HG02623 (cell line): ENCODE results near the gene AHRR.

Source experiments
- ATAC-seq: cut with Tn5 transposase; IDR thresholded peaks from one replicate; pipeline ENCODE4 v1.9.1; 2021; ENCODE audit warnings: moderate library complexity; ENCODE audit not compliant: unreplicated experiment

Gene AHRR

GRCh38 chr5:344668-345067 lies 23.2 kb downstream of the AHRR start:
- ATAC-seq = no peak

GRCh38 chr5:345404-346195 lies 24.1 kb downstream of the AHRR start:
- no peak for ATAC-seq

- no peak for ATAC-seq
These were observed 24.9 kb downstream of the AHRR start for GRCh38 chr5:346229-346935.

GRCh38 chr5:347712-348284 lies 26.3 kb downstream of the AHRR start:
- ATAC-seq = no peak

- ATAC-seq = no peak
These were observed 27.2 kb downstream of the AHRR start for GRCh38 chr5:348726-349125.

GRCh38 chr5:350355-350754 lies 28.8 kb downstream of the AHRR start:
- no peak for ATAC-seq

- ATAC-seq = no peak
These were observed 29.8 kb downstream of the AHRR start for GRCh38 chr5:351084-351920.

GRCh38 chr5:351921-352245 lies 30.4 kb downstream of the AHRR start:
- ATAC-seq = no peak

- no peak for ATAC-seq
These were observed 31.4 kb downstream of the AHRR start for GRCh38 chr5:352639-353611.

GRCh38 chr5:353612-354580 lies 32.4 kb downstream of the AHRR start:
- ATAC-seq = no peak

GRCh38 chr5:354581-355378 lies 33.3 kb downstream of the AHRR start:
- no peak for ATAC-seq

GRCh38 chr5:355379-355935 lies 33.9 kb downstream of the AHRR start:
- no peak for ATAC-seq

GRCh38 chr5:355958-356357 lies 34.4 kb downstream of the AHRR start:
- ATAC-seq = no peak

GRCh38 chr5:359301-359897 lies 37.9 kb downstream of the AHRR start:
- ATAC-seq = no peak

GRCh38 chr5:360257-361027 lies 38.9 kb downstream of the AHRR start:
- ATAC-seq = no peak

- no peak for ATAC-seq
These were observed 40.7 kb downstream of the AHRR start for GRCh38 chr5:362189-362588.
